Astrocyte (in vitro differentiated cells and primary cell): ENCODE results near the gene ARHGAP25.

Source experiments
- CTCF ChIP-seq: IDR thresholded peaks from 2 replicates; pipeline ENCODE4 v1.5.1; 2011; ENCODE audit warnings: low read depth, mild to moderate bottlenecking, inconsistent platforms, low read length, moderate library complexity; ENCODE audit not compliant: insufficient read depth
- EZH2 ChIP-seq: IDR thresholded peaks from 2 replicates; pipeline ENCODE4 v1.6.1; 2012; ENCODE audit warnings: mild to moderate bottlenecking, low read length, inconsistent platforms; ENCODE audit not compliant: insufficient read depth

DNA sequence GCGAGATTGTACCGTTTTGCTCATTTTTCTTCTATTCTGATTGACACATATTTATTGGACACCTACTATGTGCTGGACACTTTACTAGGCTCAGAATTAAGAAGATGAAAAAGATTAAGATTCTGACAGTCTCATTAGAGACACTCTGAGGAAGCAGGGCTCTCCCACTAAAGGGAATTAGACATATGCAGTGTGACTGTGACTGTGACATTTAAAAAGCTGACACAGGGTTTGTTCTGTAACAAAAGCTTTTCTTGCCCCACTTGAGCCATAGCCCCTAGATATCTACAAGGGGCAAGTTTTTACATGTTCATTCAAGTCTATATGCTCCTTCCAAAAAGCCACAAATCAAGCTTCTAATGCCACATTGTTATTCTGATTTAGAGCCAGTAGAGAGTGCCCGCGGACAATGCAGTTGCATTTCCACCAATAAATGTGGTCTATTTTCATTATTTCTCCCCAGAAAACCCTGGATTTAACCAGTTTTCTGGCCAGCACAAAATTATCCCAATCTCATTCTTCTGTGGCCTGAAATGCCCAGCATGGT lies 9.8 kb downstream of the ARHGAP25 start:
- TF ChIP-seq CTCF (peak; percentile 26), EZH2 (no peak)
